T47D (cell line): ENCODE results near the gene C2CD2L.
"Not testable (repeated sequence)": the region's sequence is repeated elsewhere in the genome, so short reads cannot be mapped to it uniquely, and the experiment has no call there.

ENCODE experiments used
- DNase-seq, 2 experiments: peaks; one replicate each; pipeline versions ENCODE4 v3.0.0 to v3.0.0-alpha.2; 2011 to 2012; ENCODE audit warnings: low read depth in 1 of 2, low spot score in 1 of 2
- JUND ChIP-seq: IDR thresholded peaks from 2 replicates; pipeline ENCODE4 v1.6.1; 2012; ENCODE audit warnings: low read depth
- in situ Hi-C: cut with HindIII; loops from 2 replicates; pipeline ENCODE4 v1.10.0; 2016; ENCODE audit warnings: low sequenced_read_pairs, low pct_unique_long_range_greater_than_20kb

The C2CD2L gene

DNA sequence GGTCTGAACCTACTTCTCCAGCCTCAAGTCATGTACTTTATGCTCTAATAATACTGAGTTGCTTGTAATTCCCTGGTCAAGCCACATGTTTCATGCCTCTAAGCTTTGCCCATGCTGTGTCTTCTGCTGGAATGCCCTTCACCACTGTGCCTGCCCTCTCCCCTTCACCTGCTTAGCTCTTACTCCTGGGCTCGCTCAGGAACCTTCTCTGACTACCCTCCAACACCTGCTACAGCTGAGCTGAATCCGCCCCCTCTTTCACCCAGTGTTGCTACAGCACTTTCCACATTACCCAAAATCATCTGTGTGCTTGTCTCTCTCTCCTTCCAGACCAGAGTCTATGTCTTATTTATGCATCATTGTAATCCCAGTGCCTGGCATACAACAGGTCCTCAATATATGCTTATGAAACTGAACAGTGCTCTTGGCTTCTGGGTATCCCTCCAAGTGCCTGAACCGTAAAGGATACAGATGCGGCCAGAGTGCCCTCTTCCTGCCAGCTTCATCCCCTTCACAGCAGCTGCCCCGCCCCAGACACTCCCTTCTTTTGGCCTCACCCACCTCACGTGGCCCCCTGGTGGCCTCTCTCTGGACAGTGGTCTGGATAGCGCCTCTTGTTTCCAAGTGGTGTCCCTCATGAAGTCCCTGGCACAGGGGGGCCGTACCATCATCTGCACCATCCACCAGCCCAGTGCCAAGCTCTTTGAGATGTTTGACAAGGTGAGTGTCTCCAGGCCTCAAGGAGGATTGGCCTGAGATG, 48.8 kb downstream of the C2CD2L start:
- peak in 1 of 2 experiments; percentile 30 for DNase-seq
- no peak for TF ChIP-seq JUND
- in situ Hi-C loops = no loop called here

DNA sequence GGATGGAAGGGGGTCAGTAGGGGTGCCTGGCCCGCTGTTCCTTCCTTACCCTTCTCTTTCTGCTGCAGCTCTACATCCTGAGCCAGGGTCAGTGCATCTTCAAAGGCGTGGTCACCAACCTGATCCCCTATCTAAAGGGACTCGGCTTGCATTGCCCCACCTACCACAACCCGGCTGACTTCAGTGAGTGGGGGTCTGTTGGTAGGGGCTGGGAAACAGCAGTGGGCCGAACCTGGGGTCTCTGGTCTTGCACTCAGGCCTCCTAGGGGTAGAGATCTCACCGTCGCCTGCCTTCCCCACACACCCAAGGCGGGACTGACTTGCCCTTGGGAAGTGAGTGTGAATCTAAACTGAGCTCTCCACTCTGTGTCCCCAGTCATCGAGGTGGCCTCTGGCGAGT, 49.4 kb downstream of the C2CD2L start:
- TF ChIP-seq JUND = no peak
- in situ Hi-C loops = no loop called here
- DNase-seq = no peak

DNA sequence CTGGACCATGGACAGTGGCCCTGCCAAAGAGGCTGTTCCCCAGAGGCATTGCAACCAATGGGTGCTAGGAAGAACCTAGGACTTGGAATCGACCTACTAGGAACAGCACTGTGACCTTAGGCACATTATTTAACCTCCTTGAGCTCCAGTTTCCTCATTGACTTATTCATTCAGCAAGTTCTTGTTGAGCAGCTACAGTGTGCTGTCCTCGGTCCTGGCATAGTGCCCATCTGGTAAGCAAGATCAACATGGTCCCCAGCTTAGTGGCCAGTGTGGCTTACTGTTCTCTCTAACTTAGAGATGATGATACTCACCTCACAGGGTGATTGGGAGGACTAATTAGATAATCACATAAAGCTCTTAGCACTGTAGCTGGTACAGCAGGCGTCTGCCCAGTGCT, 49.9 kb downstream of the C2CD2L start:
- in situ Hi-C loops = no loop called here
- peak; percentile 44 to 86 for DNase-seq

DNA sequence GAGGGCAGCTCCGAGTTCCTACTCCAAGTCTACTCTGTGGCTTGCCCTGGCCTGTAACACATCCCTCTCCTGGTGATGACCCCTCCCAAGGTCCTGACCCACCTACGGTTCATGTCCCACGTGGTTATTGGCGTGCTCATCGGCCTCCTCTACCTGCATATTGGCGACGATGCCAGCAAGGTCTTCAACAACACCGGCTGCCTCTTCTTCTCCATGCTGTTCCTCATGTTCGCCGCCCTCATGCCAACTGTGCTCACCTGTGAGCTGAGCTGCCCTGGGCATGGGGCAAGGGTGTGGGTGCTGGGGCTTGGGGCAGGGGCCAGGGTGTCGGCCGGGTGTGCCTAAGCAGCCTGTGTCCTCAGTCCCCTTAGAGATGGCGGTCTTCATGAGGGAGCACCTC, 51.3 kb downstream of the C2CD2L start:
- in situ Hi-C loops = no loop called here
- no peak for TF ChIP-seq JUND
- no peak for DNase-seq

More for the DNA sequence above, 49.9 kb downstream of the C2CD2L start:
- no peak for TF ChIP-seq JUND

DNA sequence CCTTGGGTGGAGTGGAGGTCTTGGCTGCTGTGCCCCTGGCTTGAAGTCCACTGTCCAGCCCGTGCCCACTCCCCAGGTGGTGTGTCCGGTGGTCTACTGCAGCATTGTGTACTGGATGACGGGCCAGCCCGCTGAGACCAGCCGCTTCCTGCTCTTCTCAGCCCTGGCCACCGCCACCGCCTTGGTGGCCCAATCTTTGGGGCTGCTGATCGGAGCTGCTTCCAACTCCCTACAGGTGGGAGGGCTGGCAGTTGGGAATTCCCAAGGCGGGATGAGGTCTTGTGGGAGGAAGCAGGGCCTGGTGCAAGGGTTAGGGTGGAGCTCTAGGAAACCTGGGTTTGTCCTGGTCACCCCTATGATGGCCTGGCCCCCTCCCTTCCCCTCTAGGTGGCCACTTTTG, 53.0 kb downstream of the C2CD2L start:
- TF ChIP-seq JUND = no peak
- in situ Hi-C loops = no loop called here
- DNase-seq = no peak

DNA sequence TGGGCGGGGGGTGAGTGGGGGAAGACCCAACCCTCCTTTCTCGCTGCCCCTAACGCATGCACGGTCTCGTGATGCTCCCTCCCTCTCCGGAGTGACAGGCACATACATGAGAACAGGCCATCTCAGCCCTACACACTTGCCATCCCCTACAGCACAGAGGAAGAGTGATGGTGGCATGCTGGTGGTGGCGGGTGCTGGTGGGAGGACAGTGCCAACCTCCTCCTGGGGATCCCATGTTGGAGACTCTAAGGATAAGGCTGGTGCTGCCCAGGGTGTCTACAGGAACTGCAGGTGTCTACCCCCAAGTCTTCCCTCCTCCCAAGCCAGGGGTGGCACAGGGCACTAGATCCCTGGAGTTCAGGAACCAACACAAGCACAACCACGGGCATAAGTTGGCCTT, 54.7 kb downstream of the C2CD2L start:
- no peak for TF ChIP-seq JUND
- no peak for DNase-seq
- in situ Hi-C loops = no loop called here

DNA sequence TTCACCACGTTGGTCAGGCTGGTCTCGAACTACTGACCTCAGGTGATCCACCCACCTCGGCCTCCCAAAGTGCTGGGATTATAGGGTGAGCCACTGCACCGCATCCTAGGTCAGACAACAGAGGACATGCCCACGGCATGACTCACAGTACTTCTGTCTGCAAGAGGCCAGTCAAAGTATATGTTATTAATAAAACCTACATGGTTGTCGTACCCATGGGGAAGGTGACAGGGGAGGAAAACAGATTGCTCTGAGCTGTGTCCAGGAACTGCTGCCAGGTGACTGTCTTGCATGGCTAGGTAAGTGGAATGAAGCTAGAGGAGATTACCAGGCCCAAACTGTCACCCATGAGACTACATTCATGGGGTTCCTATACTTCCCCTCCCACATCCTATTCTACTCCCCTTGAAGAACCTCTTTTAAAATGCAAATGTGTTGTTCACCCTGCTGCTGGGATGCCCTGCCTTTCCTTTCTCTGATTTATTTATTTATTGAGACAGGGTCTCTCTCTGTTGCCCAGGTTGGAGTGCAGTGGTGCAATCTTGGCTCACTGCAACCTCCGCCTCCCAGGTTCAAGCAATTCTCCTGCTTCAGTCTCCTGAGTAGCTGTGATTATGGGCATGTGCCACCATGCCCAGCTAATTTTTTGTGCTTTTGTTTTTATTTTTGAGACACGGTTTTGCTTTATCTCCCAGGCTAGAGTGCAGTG, 59.4 kb downstream of the C2CD2L start:
- no peak for TF ChIP-seq JUND
- DNase-seq = peak in 1 of 2 experiments; percentile 35
- in situ Hi-C loops = no loop called here

DNA sequence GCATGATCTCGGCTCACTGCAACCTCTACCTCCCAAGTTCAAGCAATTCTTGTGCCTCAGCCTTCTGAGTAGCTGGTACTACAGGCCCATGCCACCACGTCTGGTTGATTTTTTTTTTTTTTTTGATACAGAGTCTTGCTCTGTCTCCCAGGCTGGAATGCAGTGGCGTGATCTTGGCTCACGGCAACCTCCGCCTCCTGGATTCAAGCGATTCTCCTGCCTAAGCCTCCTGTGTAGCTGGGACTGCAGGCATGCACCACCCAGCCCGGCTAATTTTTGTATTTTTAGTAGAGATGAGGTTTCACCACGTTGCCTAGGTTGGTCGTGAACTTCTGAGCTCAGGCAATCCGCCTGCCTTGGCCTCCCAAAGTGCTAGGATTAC, 59.9 kb downstream of the C2CD2L start:
- in situ Hi-C loops, DNase-seq: not testable (repeated sequence)

DNA sequence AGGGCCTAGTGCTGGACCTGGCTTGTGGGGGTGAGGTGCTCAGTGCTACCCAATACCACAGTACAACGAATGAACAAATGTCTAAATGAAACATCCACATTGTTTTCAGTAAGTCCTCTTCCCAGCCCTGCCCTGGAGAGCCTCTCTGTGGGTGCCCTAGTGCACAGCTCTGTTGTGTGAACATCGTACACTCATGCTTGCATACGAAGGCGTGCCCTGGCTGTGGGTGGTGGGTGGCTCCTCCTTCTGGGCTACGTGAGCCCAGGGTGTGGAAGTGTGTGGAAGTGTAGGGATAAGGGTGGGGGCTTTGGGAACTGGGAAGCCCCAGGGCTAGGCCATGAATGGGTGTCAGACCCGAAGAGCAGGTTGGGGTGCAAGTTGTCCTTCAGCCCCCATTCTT, 60.8 kb downstream of the C2CD2L start:
- TF ChIP-seq JUND = no peak
- in situ Hi-C loops = no loop called here
- no peak for DNase-seq
